ENCODE results near the gene PLB1.
"Not testable (repeated sequence)": the region's sequence is repeated elsewhere in the genome, so short reads cannot be mapped to it uniquely, and the experiment has no call there.

Gene PLB1

GRCh38 chr2:28538134-28538533, 42.3 kb downstream of the PLB1 start:
- DNase-seq, result no peak

- no peak for DNase-seq
Observed at GRCh38 chr2:28538652-28539051, 42.8 kb downstream of the PLB1 start.

GRCh38 chr2:28539118-28539541, 43.3 kb downstream of the PLB1 start:
- no peak for DNase-seq

- DNase-seq, result no peak
Observed at GRCh38 chr2:28543316-28544035, 47.6 kb downstream of the PLB1 start.

GRCh38 chr2:28544036-28544346, 48.1 kb downstream of the PLB1 start:
- DNase-seq, result no peak

- peak in 1 of 2 experiments; percentile 8 for DNase-seq
Observed at GRCh38 chr2:28544405-28544921, 48.6 kb downstream of the PLB1 start.

- peak in 1 of 2 experiments; percentile 2 for DNase-seq
Observed at GRCh38 chr2:28544922-28545589, 49.2 kb downstream of the PLB1 start.

- no peak for DNase-seq
Observed at GRCh38 chr2:28545590-28546200, 49.8 kb downstream of the PLB1 start.

- no peak for DNase-seq
Observed at GRCh38 chr2:28546242-28546641, 50.4 kb downstream of the PLB1 start.

GRCh38 chr2:28547223-28547860, 51.5 kb downstream of the PLB1 start:
- DNase-seq, result no peak

- no peak for DNase-seq
Observed at GRCh38 chr2:28547906-28548600, 52.2 kb downstream of the PLB1 start.

GRCh38 chr2:28550345-28550744, 54.5 kb downstream of the PLB1 start:
- DNase-seq, result not testable (repeated sequence)

- no peak for DNase-seq
Observed at GRCh38 chr2:28552045-28552823, 56.4 kb downstream of the PLB1 start.

GRCh38 chr2:28556303-28556702, 60.4 kb downstream of the PLB1 start:
- DNase-seq, result no peak

GRCh38 chr2:28557389-28558131, 61.7 kb downstream of the PLB1 start:
- DNase-seq, result no peak

GRCh38 chr2:28558158-28558820, 62.4 kb downstream of the PLB1 start:
- no peak for DNase-seq

GRCh38 chr2:28558918-28559317, 63.1 kb downstream of the PLB1 start:
- no peak for DNase-seq

GRCh38 chr2:28563869-28564268, 68.0 kb downstream of the PLB1 start:
- DNase-seq, result no peak

GRCh38 chr2:28564346-28564745, 68.5 kb downstream of the PLB1 start:
- no peak for DNase-seq

GRCh38 chr2:28565033-28565432, 69.2 kb downstream of the PLB1 start:
- DNase-seq, result no peak
